ENCODE measurements around the gene PALM3. TPM values are rescaled to one million over a fixed set of nuclear protein-coding genes. Genes with fewer than 3 reads are reported as not detected.

The PALM3 gene
- total and polyA plus RNA-seq, 2 donors (not counting 1 experiment from before 2014, with no cell fraction given): 0.02 to 1.3 TPM

DNA sequence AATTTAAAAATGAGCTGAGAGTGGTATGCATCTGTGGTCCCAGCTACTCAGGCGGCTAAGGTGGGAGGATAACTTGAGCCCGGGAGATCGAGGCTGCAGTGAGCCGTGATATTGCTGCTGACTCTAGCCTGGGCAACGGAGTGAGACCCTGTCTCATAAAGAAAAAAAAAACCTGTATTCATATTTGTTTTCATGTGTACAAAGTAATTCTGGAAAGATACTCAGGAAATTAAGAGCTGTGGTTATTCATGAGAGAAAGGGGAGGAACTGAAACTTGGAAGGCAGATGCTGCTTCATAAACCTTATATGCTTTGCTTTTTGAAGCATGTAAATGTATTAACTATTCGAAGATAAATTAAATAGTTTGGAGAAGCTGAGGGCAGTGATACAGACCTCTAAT, 42.8 kb downstream of the PALM3 start:
- Histone ChIP-seq H3K27ac (ENCODE audit: insufficient read depth, low read length) (no peak overlapping the region), H4K20me1 (ENCODE audit: control insufficient read depth, extremely low read depth, insufficient read depth, low read length) (no peaks in the 10 kb centered on the region), H3K9me3 (ENCODE audit: control insufficient read depth, insufficient read depth, low read depth, low read length) (no peaks in the 10 kb centered on the region), H3K4me1 (ENCODE audit: control insufficient read depth, extremely low read depth, insufficient read depth, low read length) (peaks cover 5% of the 10 kb centered on the region), H3K27me3 (ENCODE audit: control insufficient read depth, insufficient read depth, low read length) (no peaks in the 10 kb centered on the region), H3K4me3 (replicated peaks in 1 of 4; ENCODE audit: control extremely low read depth in 1 of 4, insufficient read depth in 1 of 4, low read depth in 3 of 4, low read length in 4 of 4) (no peak overlapping the region), H3K9ac (ENCODE audit: insufficient read depth, low read length) (no peak overlapping the region), H2AFZ (ENCODE audit: low read length) (no peak overlapping the region), H3K36me3 (ENCODE audit: control insufficient read depth, insufficient read depth, low read length) (no peaks in the 10 kb centered on the region), H3K4me2 (ENCODE audit: extremely low read depth, insufficient read depth, low read length) (no peak overlapping the region), H3K79me2 (ENCODE audit: control insufficient read depth, insufficient read depth, low read length) (no peaks in the 10 kb centered on the region)
- TF ChIP-seq EZH2 (IDR thresholded peaks at IDR 0.05; ENCODE audit: low read length, missing control alignments): no peak
- TF ChIP-seq, protein P1, sequence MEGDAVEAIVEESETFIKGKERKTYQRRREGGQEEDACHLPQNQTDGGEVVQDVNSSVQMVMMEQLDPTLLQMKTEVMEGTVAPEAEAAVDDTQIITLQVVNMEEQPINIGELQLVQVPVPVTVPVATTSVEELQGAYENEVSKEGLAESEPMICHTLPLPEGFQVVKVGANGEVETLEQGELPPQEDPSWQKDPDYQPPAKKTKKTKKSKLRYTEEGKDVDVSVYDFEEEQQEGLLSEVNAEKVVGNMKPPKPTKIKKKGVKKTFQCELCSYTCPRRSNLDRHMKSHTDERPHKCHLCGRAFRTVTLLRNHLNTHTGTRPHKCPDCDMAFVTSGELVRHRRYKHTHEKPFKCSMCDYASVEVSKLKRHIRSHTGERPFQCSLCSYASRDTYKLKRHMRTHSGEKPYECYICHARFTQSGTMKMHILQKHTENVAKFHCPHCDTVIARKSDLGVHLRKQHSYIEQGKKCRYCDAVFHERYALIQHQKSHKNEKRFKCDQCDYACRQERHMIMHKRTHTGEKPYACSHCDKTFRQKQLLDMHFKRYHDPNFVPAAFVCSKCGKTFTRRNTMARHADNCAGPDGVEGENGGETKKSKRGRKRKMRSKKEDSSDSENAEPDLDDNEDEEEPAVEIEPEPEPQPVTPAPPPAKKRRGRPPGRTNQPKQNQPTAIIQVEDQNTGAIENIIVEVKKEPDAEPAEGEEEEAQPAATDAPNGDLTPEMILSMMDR (conservative IDR thresholded peaks at IDR 0.05 in 1 of 2, IDR thresholded peaks at IDR 0.05 in 1 of 2; ENCODE audit: low read depth in 1 of 2, low read length in 2 of 2): no peak
- no peak for DNase-seq (ENCODE audit: low read depth in 2 of 2)

DNA sequence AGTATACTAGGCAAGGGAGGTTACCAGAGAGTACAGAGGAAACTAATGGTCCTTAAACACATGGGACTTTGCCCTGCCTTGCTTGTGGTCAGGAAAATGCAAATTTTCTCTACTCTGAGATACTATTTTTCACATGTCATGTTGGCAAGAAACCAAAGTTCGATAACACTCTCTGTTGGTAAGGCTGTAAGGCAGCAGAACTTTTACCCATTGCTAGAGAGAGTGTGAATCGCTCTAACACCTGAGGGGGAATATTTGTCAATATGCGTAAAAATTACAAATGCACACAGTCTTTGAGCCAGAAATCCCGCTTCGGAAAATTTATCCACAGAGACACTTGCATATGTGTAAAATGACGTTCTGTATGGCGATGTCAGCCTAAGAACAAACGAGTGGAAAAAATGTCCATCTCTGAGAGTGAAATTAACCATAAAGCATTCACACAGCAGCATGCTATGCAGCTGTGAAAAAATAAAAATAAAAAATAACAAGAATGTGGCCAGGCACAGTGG, 46.3 kb downstream of the PALM3 start:
- Histone ChIP-seq H3K9ac (ENCODE audit: insufficient read depth, low read length) (no peak overlapping the region), H2AFZ (ENCODE audit: low read length) (no peak overlapping the region), H3K4me3 (replicated peaks in 1 of 4; ENCODE audit: control extremely low read depth in 1 of 4, insufficient read depth in 1 of 4, low read depth in 3 of 4, low read length in 4 of 4) (no peak overlapping the region), H3K4me2 (ENCODE audit: extremely low read depth, insufficient read depth, low read length) (no peak overlapping the region), H3K9me3 (ENCODE audit: control insufficient read depth, insufficient read depth, low read depth, low read length) (no peaks in the 10 kb centered on the region), H3K27me3 (ENCODE audit: control insufficient read depth, insufficient read depth, low read length) (no peaks in the 10 kb centered on the region), H3K79me2 (ENCODE audit: control insufficient read depth, insufficient read depth, low read length) (no peaks in the 10 kb centered on the region), H3K4me1 (ENCODE audit: control insufficient read depth, extremely low read depth, insufficient read depth, low read length) (no peaks in the 10 kb centered on the region), H3K36me3 (ENCODE audit: control insufficient read depth, insufficient read depth, low read length) (no peaks in the 10 kb centered on the region), H3K27ac (ENCODE audit: insufficient read depth, low read length) (no peak overlapping the region), H4K20me1 (ENCODE audit: control insufficient read depth, extremely low read depth, insufficient read depth, low read length) (no peaks in the 10 kb centered on the region)
- TF ChIP-seq, protein P1 (conservative IDR thresholded peaks at IDR 0.05 in 1 of 2, IDR thresholded peaks at IDR 0.05 in 1 of 2; ENCODE audit: low read depth in 1 of 2, low read length in 2 of 2): no peak
- no peak for TF ChIP-seq EZH2 (IDR thresholded peaks at IDR 0.05; ENCODE audit: low read length, missing control alignments)
- DNase-seq (ENCODE audit: low read depth in 2 of 2): no peak

DNA sequence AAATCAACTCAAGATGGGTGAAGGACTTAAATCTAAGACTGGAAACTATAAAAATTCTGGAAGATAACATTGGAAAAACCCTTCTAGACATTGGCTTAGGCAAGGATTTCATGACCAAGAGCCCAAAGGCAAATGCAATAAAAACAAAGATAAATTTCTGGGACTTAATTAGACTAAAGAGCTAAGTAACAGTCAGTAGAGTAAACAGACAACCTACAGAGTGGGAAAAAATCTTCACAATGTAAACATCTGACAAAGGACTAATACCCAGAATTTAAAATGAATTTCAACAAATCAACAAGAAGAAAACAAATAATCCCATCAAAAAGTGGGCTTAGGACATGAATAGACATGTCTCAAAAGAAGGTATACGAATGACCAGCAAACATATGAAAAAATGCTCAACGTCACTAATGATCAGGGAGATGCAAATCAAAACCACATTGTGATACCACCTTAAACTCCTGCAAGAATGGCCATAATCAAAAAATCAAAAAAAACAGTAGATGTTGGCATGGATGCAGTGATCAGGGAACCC, 49.4 kb downstream of the PALM3 start:
- no peak overlapping the region for H3K4me3 ChIP-seq (replicated peaks in 1 of 4; ENCODE audit: control extremely low read depth in 1 of 4, insufficient read depth in 1 of 4, low read depth in 3 of 4, low read length in 4 of 4)
- H3K4me1 ChIP-seq (ENCODE audit: control insufficient read depth, extremely low read depth, insufficient read depth, low read length): no peaks in the 10 kb centered on the region
- H4K20me1 ChIP-seq (ENCODE audit: control insufficient read depth, extremely low read depth, insufficient read depth, low read length): no peaks in the 10 kb centered on the region
- no peak overlapping the region for H2AFZ ChIP-seq (ENCODE audit: low read length)
- no peaks in the 10 kb centered on the region for H3K27me3 ChIP-seq (ENCODE audit: control insufficient read depth, insufficient read depth, low read length)
- no peak for TF ChIP-seq EZH2 (IDR thresholded peaks at IDR 0.05; ENCODE audit: low read length, missing control alignments)
- TF ChIP-seq, protein P1 (conservative IDR thresholded peaks at IDR 0.05 in 1 of 2, IDR thresholded peaks at IDR 0.05 in 1 of 2; ENCODE audit: low read depth in 1 of 2, low read length in 2 of 2): no peak
- H3K4me2 ChIP-seq (ENCODE audit: extremely low read depth, insufficient read depth, low read length): no peak overlapping the region
- H3K27ac ChIP-seq (ENCODE audit: insufficient read depth, low read length): no peak overlapping the region
- no peaks in the 10 kb centered on the region for H3K9me3 ChIP-seq (ENCODE audit: control insufficient read depth, insufficient read depth, low read depth, low read length)
- no peak for DNase-seq (ENCODE audit: low read depth in 2 of 2)
- H3K9ac ChIP-seq (ENCODE audit: insufficient read depth, low read length): no peak overlapping the region
- no peaks in the 10 kb centered on the region for H3K79me2 ChIP-seq (ENCODE audit: control insufficient read depth, insufficient read depth, low read length)
- H3K36me3 ChIP-seq (ENCODE audit: control insufficient read depth, insufficient read depth, low read length): no peaks in the 10 kb centered on the region
